Measurements from ENCODE around the gene TMEM203. TPM values are rescaled to one million over a fixed set of nuclear protein-coding genes. Genes with fewer than 3 reads are reported as not detected.
A peak's percentile ranks its signal among the peaks of the same experiment; 100 is the strongest.
"Not testable (repeated sequence)": the region's sequence is repeated elsewhere in the genome, so short reads cannot be mapped to it uniquely, and the experiment has no call there.

Gene TMEM203
- total RNA-seq, 1 donor from 2014 or later, result 36.2 TPM

GRCh38 chr9:137242269-137243203 lies 37.1 kb upstream of the TMEM203 start:
- Mint-ChIP-seq H3K4me1 (ENCODE audit: low read depth) (peaks cover 20% of the 10 kb centered on the region), H3K27ac (peak overlapping the region; percentile 89), H3K36me3 (ENCODE audit: insufficient read depth) (peaks cover 10% of the 10 kb centered on the region), H3K4me3 (ENCODE audit: low read depth) (peak overlapping the region; percentile 85), H3K27me3 (peaks cover 5% of the 10 kb centered on the region), H3K9me3 (ENCODE audit: low read depth) (no peaks in the 10 kb centered on the region)
- DNase-seq (ENCODE audit: low spot score, unreplicated experiment), result no peak
- TF ChIP-seq, protein P1, sequence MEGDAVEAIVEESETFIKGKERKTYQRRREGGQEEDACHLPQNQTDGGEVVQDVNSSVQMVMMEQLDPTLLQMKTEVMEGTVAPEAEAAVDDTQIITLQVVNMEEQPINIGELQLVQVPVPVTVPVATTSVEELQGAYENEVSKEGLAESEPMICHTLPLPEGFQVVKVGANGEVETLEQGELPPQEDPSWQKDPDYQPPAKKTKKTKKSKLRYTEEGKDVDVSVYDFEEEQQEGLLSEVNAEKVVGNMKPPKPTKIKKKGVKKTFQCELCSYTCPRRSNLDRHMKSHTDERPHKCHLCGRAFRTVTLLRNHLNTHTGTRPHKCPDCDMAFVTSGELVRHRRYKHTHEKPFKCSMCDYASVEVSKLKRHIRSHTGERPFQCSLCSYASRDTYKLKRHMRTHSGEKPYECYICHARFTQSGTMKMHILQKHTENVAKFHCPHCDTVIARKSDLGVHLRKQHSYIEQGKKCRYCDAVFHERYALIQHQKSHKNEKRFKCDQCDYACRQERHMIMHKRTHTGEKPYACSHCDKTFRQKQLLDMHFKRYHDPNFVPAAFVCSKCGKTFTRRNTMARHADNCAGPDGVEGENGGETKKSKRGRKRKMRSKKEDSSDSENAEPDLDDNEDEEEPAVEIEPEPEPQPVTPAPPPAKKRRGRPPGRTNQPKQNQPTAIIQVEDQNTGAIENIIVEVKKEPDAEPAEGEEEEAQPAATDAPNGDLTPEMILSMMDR (IDR thresholded peaks at IDR 0.05; ENCODE audit: unreplicated experiment), result no peak

GRCh38 chr9:137241490-137242268 lies 36.2 kb upstream of the TMEM203 start:
- TF ChIP-seq, protein P1 (IDR thresholded peaks at IDR 0.05; ENCODE audit: unreplicated experiment), result no peak
- H3K27ac Mint-ChIP-seq, result peak overlapping the region; percentile 89
- H3K4me3 Mint-ChIP-seq (ENCODE audit: low read depth), result peak overlapping the region; percentile 85
- no peaks in the 10 kb centered on the region for H3K9me3 Mint-ChIP-seq (ENCODE audit: low read depth)
- no peak for DNase-seq (ENCODE audit: low spot score, unreplicated experiment)
- peaks cover 22% of the 10 kb centered on the region for H3K4me1 Mint-ChIP-seq (ENCODE audit: low read depth)
- peaks cover 5% of the 10 kb centered on the region for H3K27me3 Mint-ChIP-seq
- H3K36me3 Mint-ChIP-seq (ENCODE audit: insufficient read depth), result peaks cover 10% of the 10 kb centered on the region

DNA sequence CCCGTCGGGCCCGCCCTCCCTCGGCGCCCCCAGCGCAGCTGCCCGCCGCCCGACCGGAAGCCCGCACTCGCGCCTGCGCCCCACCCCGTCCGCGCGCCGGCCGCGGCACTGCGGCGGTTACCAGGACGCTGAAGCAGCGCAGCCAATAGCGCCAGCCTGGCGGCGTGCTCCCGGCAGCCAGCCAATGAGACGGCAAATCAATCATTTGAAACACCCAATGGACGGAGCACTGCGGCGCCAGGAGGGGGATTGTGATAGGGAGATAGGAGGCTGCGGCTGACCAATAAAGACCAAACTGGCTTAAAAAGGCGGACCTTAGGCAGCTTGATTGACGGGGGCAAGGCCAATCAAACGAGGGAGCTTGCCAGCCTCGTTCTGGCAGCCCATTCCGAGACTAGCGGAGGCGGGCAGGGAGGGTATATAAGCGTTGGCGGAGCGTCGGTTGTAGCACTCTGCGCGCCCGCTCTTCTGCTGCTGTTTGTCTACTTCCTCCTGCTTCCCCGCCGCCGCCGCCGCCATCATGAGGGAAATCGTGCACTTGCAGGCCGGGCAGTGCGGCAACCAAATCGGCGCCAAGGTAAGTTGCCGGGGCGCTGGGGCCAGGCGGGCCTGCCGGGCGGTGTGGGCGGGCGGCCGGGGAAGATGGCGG lies 35.5 kb upstream of the TMEM203 start, which contains the start of gene TUBB4B:
TUBB4B (plus strand) TSS at position 447 of the 649 bp plus-strand sequence; CDS start at position 521, 74 bp downstream.
- Mint-ChIP-seq H3K4me1 (ENCODE audit: low read depth) (peaks cover 24% of the 10 kb centered on the region), H3K27ac (peak within 1 kb of the TSS; percentile 98), H3K27me3 (peaks cover 5% of the 10 kb centered on the region), H3K4me3 (ENCODE audit: low read depth) (peak within 1 kb of the TSS; percentile 85), H3K36me3 (ENCODE audit: insufficient read depth) (peaks cover 10% of the 10 kb centered on the region), H3K9me3 (ENCODE audit: low read depth) (no peaks in the 10 kb centered on the region)
- peak; percentile 95 for DNase-seq (ENCODE audit: low spot score, unreplicated experiment)
- TF ChIP-seq, protein P1 (IDR thresholded peaks at IDR 0.05; ENCODE audit: unreplicated experiment), result no peak

GRCh38 chr9:137240318-137240840 lies 34.9 kb upstream of the TMEM203 start:
- Mint-ChIP-seq H3K4me1 (ENCODE audit: low read depth) (peaks cover 25% of the 10 kb centered on the region), H3K9me3 (ENCODE audit: low read depth) (no peaks in the 10 kb centered on the region), H3K36me3 (ENCODE audit: insufficient read depth) (peaks cover 10% of the 10 kb centered on the region), H3K27ac (peak overlapping the region; percentile 92), H3K4me3 (ENCODE audit: low read depth) (peak overlapping the region; percentile 74), H3K27me3 (peaks cover 2% of the 10 kb centered on the region)
- no peak for DNase-seq (ENCODE audit: low spot score, unreplicated experiment)
- TF ChIP-seq, protein P1 (IDR thresholded peaks at IDR 0.05; ENCODE audit: unreplicated experiment), result peak; percentile 22

DNA sequence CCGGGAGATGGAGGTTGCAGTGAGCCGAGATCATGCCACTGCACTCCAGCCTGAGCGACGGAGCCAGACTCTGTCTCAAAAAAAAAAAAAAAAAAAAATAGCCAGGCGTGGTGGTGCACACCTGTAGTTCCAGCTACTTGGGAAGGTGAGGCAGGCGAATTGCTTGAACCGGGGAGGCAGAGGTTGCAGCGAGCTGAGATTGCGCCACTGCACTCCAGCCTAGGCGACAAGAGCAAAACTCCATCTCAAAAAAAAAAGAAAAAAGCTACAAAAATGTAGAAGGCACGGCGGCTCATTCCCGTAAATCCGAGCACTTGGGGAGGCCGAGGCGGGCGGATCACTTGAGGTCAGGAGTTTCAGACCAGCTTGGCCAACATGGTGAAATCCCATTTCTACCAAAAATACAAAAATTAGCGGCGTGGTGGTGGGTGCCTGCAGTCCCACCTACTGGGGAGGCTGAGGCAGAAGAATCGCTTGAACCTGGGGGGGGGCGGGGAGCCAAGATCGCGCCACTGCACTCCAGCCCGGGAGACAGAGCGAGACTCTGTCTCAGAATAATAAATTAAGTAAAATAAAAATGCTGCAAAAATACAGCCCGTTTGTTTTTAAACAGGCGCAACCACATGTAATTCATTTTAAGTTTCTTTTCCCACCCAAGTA lies 34.2 kb upstream of the TMEM203 start:
- H3K9me3 Mint-ChIP-seq (ENCODE audit: low read depth); H3K27me3 Mint-ChIP-seq; H3K36me3 Mint-ChIP-seq (ENCODE audit: insufficient read depth); DNase-seq (ENCODE audit: low spot score, unreplicated experiment): not testable (repeated sequence)
- peak overlapping the region; percentile 74 for H3K4me3 Mint-ChIP-seq (ENCODE audit: low read depth)
- peak overlapping the region; percentile 92 for H3K27ac Mint-ChIP-seq
- peaks cover 29% of the 10 kb centered on the region for H3K4me1 Mint-ChIP-seq (ENCODE audit: low read depth)
